Trophoblast cell (in vitro differentiated cells and primary cell): ENCODE results near the gene TMEM178B.

Experiments used
- DNase-seq, 2 donors: peaks; one replicate each; pipeline ENCODE4 v3.0.0-alpha.2; 2016
- H2AFZ ChIP-seq: 2 replicates; pipeline ENCODE4 v1.6.1; 2013; ENCODE audit warnings: low read length, moderate library complexity, mild to moderate bottlenecking; ENCODE audit not compliant: insufficient read depth, poor library complexity
- H2AK5ac ChIP-seq: 2 replicates; pipeline ENCODE4 v1.6.1; 2013; ENCODE audit warnings: mild to moderate bottlenecking, low read length
- H2BK120ac ChIP-seq: 2 replicates; pipeline ENCODE4 v1.6.1; 2013; ENCODE audit warnings: low read length, mild to moderate bottlenecking, moderate library complexity; ENCODE audit not compliant: insufficient read depth, poor library complexity
- H2BK12ac ChIP-seq: 2 replicates; pipeline ENCODE4 v1.6.1; 2013; ENCODE audit warnings: mild to moderate bottlenecking, low read length, moderate library complexity
- H2BK5ac ChIP-seq: 2 replicates; pipeline ENCODE4 v1.6.1; 2013; ENCODE audit warnings: low read length, low read depth, moderate library complexity, mild to moderate bottlenecking; ENCODE audit not compliant: poor library complexity
- H3K14ac ChIP-seq: 2 replicates; pipeline ENCODE4 v1.6.1; 2013; ENCODE audit warnings: mild to moderate bottlenecking, low read length
- H3K18ac ChIP-seq: 2 replicates; pipeline ENCODE4 v1.6.1; 2013; ENCODE audit warnings: mild to moderate bottlenecking, low read length
- H3K23ac ChIP-seq: 2 replicates; pipeline ENCODE4 v1.6.1; 2013; ENCODE audit warnings: low read length
- H3K27ac ChIP-seq: 2 replicates; pipeline ENCODE4 v1.5.1; 2013; ENCODE audit warnings: low read depth, mild to moderate bottlenecking, inconsistent platforms, low read length, moderate library complexity
- H3K27me3 ChIP-seq: 2 replicates; pipeline ENCODE4 v1.6.1; 2013; ENCODE audit warnings: inconsistent platforms, mild to moderate bottlenecking, low read length, moderate library complexity; ENCODE audit not compliant: insufficient read depth
- H3K36me3 ChIP-seq, 2 experiments: 1 replicate in 1 of 2; 2 replicates in 1 of 2; pipeline ENCODE4 v1.6.1; 2013; ENCODE audit warnings: low read length in 2 of 2, mild to moderate bottlenecking in 2 of 2, moderate library complexity in 1 of 2; ENCODE audit not compliant: insufficient read depth in 2 of 2, control insufficient read depth in 1 of 2
- H3K4ac ChIP-seq: 2 replicates; pipeline ENCODE4 v1.6.1; 2013; ENCODE audit warnings: low read depth, mild to moderate bottlenecking, low read length, moderate library complexity
- H3K4me1 ChIP-seq, 2 experiments: 1 replicate in 1 of 2; 2 replicates in 1 of 2; pipeline ENCODE4 v1.6.1; 2013; ENCODE audit warnings: low read length in 2 of 2, mild to moderate bottlenecking in 2 of 2, moderate library complexity in 1 of 2; ENCODE audit not compliant: insufficient read depth in 2 of 2, control insufficient read depth in 1 of 2
- H3K4me2 ChIP-seq: 2 replicates; pipeline ENCODE4 v1.6.1; 2013; ENCODE audit warnings: inconsistent platforms, mild to moderate bottlenecking, low read length, moderate library complexity
- H3K4me3 ChIP-seq: 2 replicates; pipeline ENCODE4 v1.5.1; 2013; ENCODE audit warnings: mild to moderate bottlenecking, low read depth, low read length, inconsistent platforms
- H3K79me1 ChIP-seq: one replicate; pipeline ENCODE4 v1.6.1; 2013; ENCODE audit warnings: low read length
- H3K79me2 ChIP-seq: 2 replicates; pipeline ENCODE4 v1.6.1; 2013; ENCODE audit warnings: low read length, mild to moderate bottlenecking; ENCODE audit not compliant: control insufficient read depth, insufficient read depth, poor library complexity
- H3K9ac ChIP-seq: 2 replicates; pipeline ENCODE4 v1.6.1; 2013; ENCODE audit warnings: mild to moderate bottlenecking, low read length
- H3K9me3 ChIP-seq: 2 replicates; pipeline ENCODE4 v1.6.1; 2013; ENCODE audit warnings: low read depth, mild to moderate bottlenecking, control low read depth, inconsistent platforms, low read length; ENCODE audit not compliant: insufficient read depth
- H4K12ac ChIP-seq: 2 replicates; pipeline ENCODE4 v1.6.1; 2013; ENCODE audit warnings: low read depth, mild to moderate bottlenecking, low read length, moderate library complexity
- H4K8ac ChIP-seq: 2 replicates; pipeline ENCODE4 v1.6.1; 2013; ENCODE audit warnings: low read depth, mild to moderate bottlenecking, low read length, moderate library complexity
- H4K91ac ChIP-seq: one replicate; pipeline ENCODE4 v1.6.1; 2013; ENCODE audit warnings: low read depth, mild to moderate bottlenecking, low read length, moderate library complexity
- WGBS: extraction: QIAGEN DNeasy Blood & Tissue Kit; methylation state at CpG from one replicate; pipeline ENCODE4 v1.1.7; 2013; ENCODE audit warnings: missing lambda C conversion rate; ENCODE audit not compliant: insufficient read length, insufficient coverage; ENCODE audit errors: extremely low coverage; 5-methylcytosine and 5-hydroxymethylcytosine counted together

TMEM178B gene

GRCh38 chr7:141133646-141134045 lies 59.8 kb downstream of the TMEM178B start:
- H4K91ac ChIP-seq = no peak overlapping the region
- no peak overlapping the region for H2BK5ac ChIP-seq
- WGBS = no CpG with 5 or more reads among the region's 1 CpG

GRCh38 chr7:141142058-141142457 lies 68.2 kb downstream of the TMEM178B start:
- no peak overlapping the region for H4K8ac ChIP-seq
- H3K23ac ChIP-seq = no peak overlapping the region
- H3K4ac ChIP-seq = no peak overlapping the region
- H3K27ac ChIP-seq = no peak overlapping the region
- H3K4me2 ChIP-seq = no peak overlapping the region
- no peaks in the 10 kb centered on the region for H3K79me2 ChIP-seq
- no peak overlapping the region for H2AK5ac ChIP-seq
- H3K4me1 ChIP-seq = peaks cover 4 to 9% of the 10 kb centered on the region in 2 experiments
- no peak overlapping the region for H2BK5ac ChIP-seq
- no peak overlapping the region for H2BK120ac ChIP-seq
- H4K91ac ChIP-seq = no peak overlapping the region
- no peaks in the 10 kb centered on the region for H3K27me3 ChIP-seq
- H2BK12ac ChIP-seq = no peak overlapping the region
- H3K79me1 ChIP-seq = no peaks in the 10 kb centered on the region
- no peak overlapping the region for H3K4me3 ChIP-seq
- no peak overlapping the region for H3K18ac ChIP-seq
- H3K9me3 ChIP-seq = no peaks in the 10 kb centered on the region
- no peak overlapping the region for H3K14ac ChIP-seq
- no peak for DNase-seq
- no peak overlapping the region for H4K12ac ChIP-seq
- H3K9ac ChIP-seq = no peak overlapping the region
- no CpG with 5 or more reads among the region's 2 CpGs for WGBS
- no peaks in the 10 kb centered on the region for H3K36me3 ChIP-seq
- H2AFZ ChIP-seq = no peak overlapping the region

More at GRCh38 chr7:141133646-141134045, 59.8 kb downstream of the TMEM178B start:
- no peaks in the 10 kb centered on the region for H3K36me3 ChIP-seq
- no peaks in the 10 kb centered on the region for H3K79me1 ChIP-seq
- no peak overlapping the region for H4K8ac ChIP-seq
- H3K18ac ChIP-seq = no peak overlapping the region
- H3K79me2 ChIP-seq = no peaks in the 10 kb centered on the region
- H3K4me1 ChIP-seq = no peaks in the 10 kb centered on the region
- H3K27ac ChIP-seq = no peak overlapping the region
- H3K4ac ChIP-seq = no peak overlapping the region
- H3K9me3 ChIP-seq = peaks cover 2% of the 10 kb centered on the region
- H2BK120ac ChIP-seq = no peak overlapping the region
- no peaks in the 10 kb centered on the region for H3K27me3 ChIP-seq
- H3K9ac ChIP-seq = no peak overlapping the region
- no peak overlapping the region for H2BK12ac ChIP-seq
- no peak overlapping the region for H2AFZ ChIP-seq
- no peak overlapping the region for H3K14ac ChIP-seq
- H3K4me3 ChIP-seq = no peak overlapping the region
- H3K4me2 ChIP-seq = no peak overlapping the region
- no peak overlapping the region for H4K12ac ChIP-seq
- DNase-seq = no peak
- no peak overlapping the region for H3K23ac ChIP-seq
- no peak overlapping the region for H2AK5ac ChIP-seq

- Histone ChIP-seq H3K79me1 (no peaks in the 10 kb centered on the region), H3K4me3 (no peak overlapping the region), H2BK12ac (no peak overlapping the region), H4K8ac (no peak overlapping the region), H3K79me2 (no peaks in the 10 kb centered on the region), H3K27ac (peak overlapping the region; percentile 33), H3K4ac (no peak overlapping the region), H3K27me3 (no peaks in the 10 kb centered on the region), H4K12ac (no peak overlapping the region), H2BK120ac (no peak overlapping the region), H3K9ac (no peak overlapping the region), H2BK5ac (no peak overlapping the region), H3K36me3 (no peaks in the 10 kb centered on the region), H2AK5ac (no peak overlapping the region), H3K18ac (no peak overlapping the region), H3K14ac (no peak overlapping the region), H3K4me2 (no peak overlapping the region), H3K23ac (no peak overlapping the region), H4K91ac (no peak overlapping the region), H2AFZ (no peak overlapping the region), H3K4me1 (peaks cover 4 to 9% of the 10 kb centered on the region in 2 experiments), H3K9me3 (no peaks in the 10 kb centered on the region)
- no peak for DNase-seq
- WGBS = no CpG with 5 or more reads among the region's 4 CpGs
Measured at GRCh38 chr7:141144921-141145629, 71.2 kb downstream of the TMEM178B start.

- H3K23ac ChIP-seq = no peak overlapping the region
- DNase-seq = no peak
- H3K4me3 ChIP-seq = no peak overlapping the region
- no peak overlapping the region for H3K18ac ChIP-seq
- no peak overlapping the region for H3K27ac ChIP-seq
- H2BK5ac ChIP-seq = no peak overlapping the region
- no CpG with 5 or more reads among the region's 3 CpGs for WGBS
- no peaks in the 10 kb centered on the region for H3K36me3 ChIP-seq
- no peak overlapping the region for H3K9ac ChIP-seq
- H4K12ac ChIP-seq = no peak overlapping the region
- no peak overlapping the region for H2BK120ac ChIP-seq
- peaks cover 4 to 9% of the 10 kb centered on the region in 2 experiments for H3K4me1 ChIP-seq
- no peak overlapping the region for H4K91ac ChIP-seq
- no peak overlapping the region for H2AK5ac ChIP-seq
- H3K27me3 ChIP-seq = no peaks in the 10 kb centered on the region
- no peaks in the 10 kb centered on the region for H3K9me3 ChIP-seq
- no peak overlapping the region for H2BK12ac ChIP-seq
- no peak overlapping the region for H3K14ac ChIP-seq
- no peak overlapping the region for H3K4me2 ChIP-seq
- no peak overlapping the region for H3K4ac ChIP-seq
- H2AFZ ChIP-seq = no peak overlapping the region
- no peak overlapping the region for H4K8ac ChIP-seq
- no peaks in the 10 kb centered on the region for H3K79me2 ChIP-seq
- H3K79me1 ChIP-seq = no peaks in the 10 kb centered on the region
Measured at GRCh38 chr7:141145630-141145982, 71.7 kb downstream of the TMEM178B start.
